ENCODE measurements around the gene MAST4.
"Not testable (repeated sequence)": the region's sequence is repeated elsewhere in the genome, so short reads cannot be mapped to it uniquely, and the experiment has no call there.

MAST4 gene

DNA sequence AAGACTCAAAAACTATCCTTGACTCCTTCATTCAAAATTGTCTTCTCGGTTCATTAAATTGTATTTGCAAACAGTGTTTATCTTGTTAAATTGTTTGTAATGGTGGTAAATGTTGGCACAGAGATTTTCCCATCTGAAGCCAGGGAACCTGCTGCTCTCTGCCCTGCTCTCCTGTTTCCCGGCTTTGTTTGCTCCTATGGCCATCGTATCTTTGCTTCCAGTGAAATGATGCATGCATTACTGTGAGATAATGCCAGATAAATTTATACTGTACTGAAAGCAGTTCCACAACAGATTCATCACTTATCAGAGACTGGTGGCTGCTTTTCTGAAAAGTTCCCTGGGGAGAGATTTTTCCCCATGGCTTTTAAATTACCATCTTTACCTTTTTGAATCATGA lies 519.1 kb downstream of the MAST4 start:
- CTCF ChIA-PET, result no interaction called here
- Mint-ChIP-seq H3K4me3 (no peak overlapping the region), H3K27me3 (no peaks in the 10 kb centered on the region), H3K9me3 (no peaks in the 10 kb centered on the region), H3K4me1 (no peaks in the 10 kb centered on the region), H3K27ac (no peak overlapping the region), H3K36me3 (peaks cover 37% of the 10 kb centered on the region)
- DNase-seq, result no peak

DNA sequence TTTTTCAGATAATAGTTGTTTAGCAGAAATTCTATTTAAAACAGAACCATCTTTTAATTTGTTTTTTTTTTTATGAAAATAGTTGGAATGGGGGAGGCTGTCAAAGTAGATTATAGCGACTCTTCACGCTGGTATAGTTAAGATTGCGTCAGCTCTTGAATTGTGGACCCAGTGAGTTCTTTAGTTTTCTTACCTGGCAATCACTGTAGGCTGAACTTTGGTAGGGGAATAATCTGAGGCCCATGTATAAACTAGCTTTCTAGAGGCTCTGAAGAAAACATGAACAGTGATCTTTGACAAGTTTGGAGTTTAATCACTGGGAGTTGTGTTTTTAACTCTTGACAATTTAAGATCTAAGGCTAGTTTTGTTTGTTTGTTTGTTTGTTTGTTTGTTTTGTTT lies 519.6 kb downstream of the MAST4 start:
- Mint-ChIP-seq H3K36me3 (peaks cover 35% of the 10 kb centered on the region), H3K27me3 (no peaks in the 10 kb centered on the region), H3K4me3 (no peak overlapping the region), H3K4me1 (no peaks in the 10 kb centered on the region), H3K9me3 (no peaks in the 10 kb centered on the region), H3K27ac (no peak overlapping the region)
- DNase-seq, result no peak
- CTCF ChIA-PET, result no interaction called here

DNA sequence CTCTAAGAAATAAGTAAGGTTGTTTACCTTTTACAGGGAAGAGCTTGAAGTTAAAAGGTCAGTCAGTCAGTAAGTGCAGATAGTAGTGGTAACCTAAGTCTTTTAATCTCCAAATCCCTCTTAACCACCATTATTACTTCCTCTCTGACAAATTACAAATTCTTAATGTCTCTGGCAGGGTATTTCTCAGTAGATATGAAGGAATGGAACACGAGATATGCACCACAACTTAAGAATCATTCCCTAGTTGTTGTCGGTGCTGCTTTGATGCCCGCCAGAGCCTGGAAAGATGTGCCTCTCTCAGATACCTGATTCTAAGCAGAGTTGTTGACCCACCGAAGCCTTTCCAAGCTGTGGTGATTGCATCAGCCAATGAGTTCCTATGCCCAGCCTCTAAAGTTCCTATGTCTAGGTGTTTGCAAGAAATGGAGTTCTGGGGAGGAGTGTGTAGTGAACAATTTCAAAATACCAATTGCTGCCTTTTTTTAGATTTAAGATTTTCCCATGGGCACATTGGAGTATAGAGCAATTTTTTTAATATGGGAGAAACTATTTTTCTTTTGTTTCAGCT lies 521.9 kb downstream of the MAST4 start:
- H3K27me3 Mint-ChIP-seq, result no peaks in the 10 kb centered on the region
- peaks cover 33% of the 10 kb centered on the region for H3K36me3 Mint-ChIP-seq
- H3K27ac Mint-ChIP-seq, result no peak overlapping the region
- H3K9me3 Mint-ChIP-seq, result no peaks in the 10 kb centered on the region
- no peak overlapping the region for H3K4me3 Mint-ChIP-seq
- no peak for DNase-seq
- CTCF ChIA-PET, result no interaction called here
- no peaks in the 10 kb centered on the region for H3K4me1 Mint-ChIP-seq

DNA sequence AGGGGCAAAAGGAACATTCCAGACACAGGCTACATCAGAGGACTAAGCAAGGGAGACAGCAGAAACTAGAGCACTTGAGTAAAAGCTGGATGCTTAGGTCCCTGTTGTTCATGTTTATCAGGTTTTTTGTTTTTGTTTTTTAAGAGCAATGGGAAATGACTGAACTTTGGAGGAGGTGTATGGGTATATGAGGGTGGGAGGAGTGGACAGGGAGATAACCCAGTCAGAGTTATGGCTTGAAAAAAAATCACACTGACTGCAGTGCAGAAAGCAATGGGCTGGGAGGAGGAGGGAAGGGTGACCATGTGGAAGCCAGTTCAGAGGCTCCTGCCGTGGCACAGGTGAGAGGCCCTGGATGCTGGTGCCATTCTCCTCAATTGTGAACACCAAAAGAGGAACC lies 522.8 kb downstream of the MAST4 start:
- peaks cover 36% of the 10 kb centered on the region for H3K36me3 Mint-ChIP-seq
- CTCF ChIA-PET, result no interaction called here
- DNase-seq, result no peak
- H3K9me3 Mint-ChIP-seq, result no peaks in the 10 kb centered on the region
- no peak overlapping the region for H3K27ac Mint-ChIP-seq
- H3K4me1 Mint-ChIP-seq, result no peaks in the 10 kb centered on the region
- H3K27me3 Mint-ChIP-seq, result no peaks in the 10 kb centered on the region
- no peak overlapping the region for H3K4me3 Mint-ChIP-seq

DNA sequence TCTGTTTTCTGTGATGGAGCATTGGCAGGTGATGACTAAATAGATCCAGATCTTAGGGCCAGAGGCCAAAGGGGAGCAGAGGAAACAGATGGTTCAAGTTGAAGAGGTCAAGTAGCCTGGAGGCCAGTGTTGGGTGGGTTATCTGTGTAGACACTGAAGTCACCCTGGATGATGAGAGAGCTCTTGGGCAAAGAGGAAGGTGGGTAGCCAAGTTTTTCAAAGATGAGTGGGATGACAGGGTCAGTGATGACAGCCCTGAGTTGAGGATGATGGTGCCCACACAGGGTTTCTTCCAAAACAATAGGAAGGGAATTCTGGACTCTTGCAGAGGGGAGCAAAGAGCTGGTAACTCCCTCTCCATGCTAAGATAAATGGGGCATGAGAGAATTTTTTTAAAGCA lies 523.8 kb downstream of the MAST4 start:
- CTCF ChIA-PET, result interaction anchor here (1.2 kb wide), 1 partner anchor 134 kb away, joined by 3 read pairs; no protein-coding TSS in a partner anchor
- Mint-ChIP-seq H3K27me3 (no peaks in the 10 kb centered on the region), H3K9me3 (no peaks in the 10 kb centered on the region), H3K4me3 (no peak overlapping the region), H3K36me3 (peaks cover 36% of the 10 kb centered on the region), H3K27ac (no peak overlapping the region), H3K4me1 (no peaks in the 10 kb centered on the region)
- DNase-seq, result no peak

DNA sequence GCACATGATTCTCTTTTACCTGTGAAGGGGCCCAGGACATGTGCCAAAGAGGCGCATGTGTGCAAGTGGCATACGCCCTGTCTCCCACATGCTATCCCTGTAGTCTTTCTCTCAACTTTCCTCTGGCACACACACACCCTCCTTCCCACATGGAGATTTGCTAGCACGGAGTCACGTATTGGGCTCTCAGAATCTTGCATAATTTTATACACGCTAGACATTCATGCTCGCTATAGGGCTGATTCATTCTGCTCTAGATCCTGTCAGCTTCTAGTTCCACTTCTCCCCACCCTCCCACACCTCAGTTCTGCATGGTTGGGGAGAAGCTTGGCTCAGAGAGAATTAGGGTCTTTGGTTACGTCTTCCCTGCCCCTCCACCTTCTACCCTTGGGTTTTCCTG lies 527.6 kb downstream of the MAST4 start:
- peaks cover 47% of the 10 kb centered on the region for H3K36me3 Mint-ChIP-seq
- no peaks in the 10 kb centered on the region for H3K9me3 Mint-ChIP-seq
- CTCF ChIA-PET, result no interaction called here

DNA sequence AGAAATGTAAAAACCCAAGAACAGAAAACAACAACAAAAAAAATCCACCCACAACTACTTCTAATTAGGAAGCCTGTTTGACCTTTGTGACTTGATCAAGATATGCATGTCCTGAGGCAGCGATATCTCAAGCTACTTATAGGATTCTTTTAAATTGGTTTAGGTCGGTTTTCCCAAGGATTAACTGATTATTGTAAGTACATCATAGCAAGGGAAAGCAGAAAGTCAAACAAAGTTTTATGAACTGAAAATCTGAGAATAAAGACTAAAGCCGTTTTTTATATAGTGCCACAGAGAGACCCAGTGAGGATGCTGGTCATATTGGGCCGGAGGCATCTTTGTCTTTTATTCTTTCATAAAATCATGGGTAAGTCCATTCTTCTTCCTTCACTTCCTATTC lies 528.4 kb downstream of the MAST4 start:
- no peak for DNase-seq
- Mint-ChIP-seq H3K9me3 (no peaks in the 10 kb centered on the region), H3K27ac (no peak overlapping the region), H3K27me3 (no peaks in the 10 kb centered on the region), H3K36me3 (peaks cover 40% of the 10 kb centered on the region), H3K4me3 (no peak overlapping the region), H3K4me1 (peaks cover 3% of the 10 kb centered on the region)
- CTCF ChIA-PET, result no interaction called here

More for the DNA sequence above, 527.6 kb downstream of the MAST4 start:
- Mint-ChIP-seq H3K27me3 (no peaks in the 10 kb centered on the region), H3K4me3 (no peak overlapping the region), H3K27ac (no peak overlapping the region), H3K4me1 (peaks cover 3% of the 10 kb centered on the region)
- DNase-seq, result no peak

DNA sequence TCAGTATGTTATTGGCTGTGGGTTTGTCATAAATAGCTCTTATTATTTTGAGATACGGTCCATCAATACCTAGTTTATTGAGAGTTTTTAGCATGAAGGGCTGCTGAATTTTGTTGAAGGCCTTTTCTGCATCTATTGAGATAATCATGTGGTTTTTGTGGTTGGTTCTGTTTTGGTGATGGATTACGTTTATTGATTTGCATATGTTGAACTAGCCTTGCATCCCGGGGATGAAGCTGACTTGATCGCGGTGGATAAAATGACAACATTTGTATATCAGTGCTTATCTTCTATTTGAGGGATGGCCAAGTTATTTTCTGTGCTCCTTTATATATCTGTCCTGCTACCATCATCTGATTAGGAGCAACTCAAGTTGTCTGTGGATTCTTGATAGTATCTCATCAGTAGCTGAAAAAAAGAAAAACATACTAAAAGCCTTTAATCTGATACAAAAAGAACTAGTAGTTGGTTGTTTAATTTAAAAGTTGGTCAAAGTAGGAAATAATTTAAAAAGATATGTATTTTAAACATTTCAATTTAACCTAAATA lies 531.2 kb downstream of the MAST4 start:
- H3K4me3 Mint-ChIP-seq, DNase-seq, H3K4me1 Mint-ChIP-seq, H3K27ac Mint-ChIP-seq, H3K27me3 Mint-ChIP-seq, CTCF ChIA-PET, H3K9me3 Mint-ChIP-seq: not testable (repeated sequence)
- H3K36me3 Mint-ChIP-seq, result peaks cover 40% of the 10 kb centered on the region

DNA sequence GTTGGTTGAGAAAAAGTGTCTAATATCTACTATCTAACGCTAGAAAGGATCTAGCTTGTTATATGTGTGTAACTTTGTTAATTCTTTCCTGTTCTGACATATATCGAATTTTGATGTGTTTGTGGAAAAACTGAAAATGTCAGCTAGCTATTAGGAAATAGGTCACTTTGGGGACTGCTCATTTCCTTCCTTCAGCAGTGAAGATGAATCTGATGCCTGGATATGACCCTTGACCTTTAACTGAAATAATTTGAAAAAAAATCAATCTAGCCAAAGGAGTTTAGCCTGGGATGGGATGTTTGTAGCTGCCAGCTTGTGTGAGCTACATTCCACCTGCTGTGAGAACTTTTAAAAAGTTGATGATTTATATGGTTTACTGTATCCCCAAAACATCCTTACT lies 533.6 kb downstream of the MAST4 start:
- no peak for DNase-seq
- Mint-ChIP-seq H3K36me3 (peaks cover 46% of the 10 kb centered on the region), H3K27me3 (no peaks in the 10 kb centered on the region), H3K27ac (no peak overlapping the region), H3K4me1 (peaks cover 3% of the 10 kb centered on the region), H3K4me3 (no peak overlapping the region), H3K9me3 (no peaks in the 10 kb centered on the region)
- CTCF ChIA-PET, result no interaction called here

DNA sequence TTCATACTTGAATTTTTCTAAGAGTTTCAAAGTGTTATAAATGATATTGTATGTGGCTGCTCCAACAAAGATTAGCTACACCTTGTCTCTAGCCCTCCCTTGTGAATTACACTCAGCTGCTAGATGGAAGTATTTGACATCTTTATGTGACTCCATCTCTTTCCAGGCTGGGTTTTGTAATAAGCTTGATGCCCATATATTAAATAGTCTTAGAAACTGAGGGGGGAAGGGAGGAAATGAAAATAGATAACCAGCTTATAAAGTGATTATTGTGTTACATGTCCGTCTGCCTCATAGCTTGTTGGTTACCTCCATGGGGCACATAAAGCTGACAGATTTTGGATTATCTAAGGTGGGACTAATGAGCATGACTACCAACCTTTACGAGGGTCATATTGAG lies 537.0 kb downstream of the MAST4 start:
- Mint-ChIP-seq H3K4me3 (no peak overlapping the region), H3K36me3 (peaks cover 36% of the 10 kb centered on the region), H3K27me3 (no peaks in the 10 kb centered on the region), H3K27ac (peak overlapping the region; percentile 37), H3K4me1 (no peaks in the 10 kb centered on the region), H3K9me3 (no peaks in the 10 kb centered on the region)
- no peak for DNase-seq
- CTCF ChIA-PET, result interaction anchor here (1.5 kb wide), 1 partner anchor 14 kb away, joined by 3 read pairs; no protein-coding TSS in a partner anchor

DNA sequence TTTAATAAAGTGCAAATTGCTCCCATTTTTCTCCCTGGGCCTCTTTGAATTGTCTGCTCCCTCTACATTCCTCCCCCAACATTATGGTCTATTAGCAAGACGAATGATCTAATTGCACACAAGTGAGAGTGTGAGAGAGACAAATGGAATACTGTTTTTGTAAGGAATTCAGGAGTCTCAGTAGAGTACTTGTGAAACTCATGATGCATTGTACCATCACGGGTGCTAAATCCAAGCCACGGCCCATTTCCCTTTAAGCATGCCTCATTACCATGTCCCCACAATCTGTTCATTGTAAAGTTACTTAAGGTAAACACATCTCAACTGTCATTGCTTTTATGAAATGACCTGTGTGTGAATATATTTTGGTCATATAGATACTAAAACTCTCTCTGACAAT lies 537.6 kb downstream of the MAST4 start:
- Mint-ChIP-seq H3K27ac (no peak overlapping the region), H3K27me3 (no peaks in the 10 kb centered on the region), H3K9me3 (no peaks in the 10 kb centered on the region), H3K4me1 (no peaks in the 10 kb centered on the region), H3K4me3 (no peak overlapping the region), H3K36me3 (peaks cover 33% of the 10 kb centered on the region)
- CTCF ChIA-PET, result no interaction called here
- no peak for DNase-seq

DNA sequence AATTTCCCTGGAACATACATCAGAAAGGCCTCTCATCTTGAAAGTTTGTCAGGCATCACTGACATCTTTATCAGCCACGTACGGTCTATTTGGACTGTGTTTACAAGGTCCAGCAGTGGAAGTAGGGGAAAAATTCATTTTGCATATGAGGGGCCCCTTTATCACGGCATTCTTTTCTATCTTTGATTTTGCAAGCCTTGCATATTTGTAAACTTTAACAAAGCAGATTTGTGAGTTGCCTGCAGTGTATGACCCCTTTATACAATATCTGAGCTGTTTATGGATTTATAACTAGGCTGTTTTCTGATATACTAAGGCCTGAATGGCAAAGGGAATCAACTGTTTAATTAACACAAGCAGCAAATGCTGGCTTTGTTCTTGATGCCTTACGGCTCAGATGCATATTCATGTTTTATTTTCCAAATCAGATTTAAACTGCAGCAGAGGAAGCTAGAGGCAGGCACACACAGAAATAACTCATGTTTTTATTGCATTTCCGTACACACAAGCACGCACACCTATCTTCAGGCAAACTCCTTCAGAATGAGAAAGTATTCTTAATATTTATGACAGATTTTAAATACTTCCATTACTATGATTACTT lies 539.3 kb downstream of the MAST4 start:
- no peaks in the 10 kb centered on the region for H3K4me1 Mint-ChIP-seq
- CTCF ChIA-PET, result no interaction called here
- no peak for DNase-seq
- no peak overlapping the region for H3K4me3 Mint-ChIP-seq
- peaks cover 29% of the 10 kb centered on the region for H3K36me3 Mint-ChIP-seq
- no peaks in the 10 kb centered on the region for H3K27me3 Mint-ChIP-seq
- no peaks in the 10 kb centered on the region for H3K9me3 Mint-ChIP-seq
- H3K27ac Mint-ChIP-seq, result no peak overlapping the region

DNA sequence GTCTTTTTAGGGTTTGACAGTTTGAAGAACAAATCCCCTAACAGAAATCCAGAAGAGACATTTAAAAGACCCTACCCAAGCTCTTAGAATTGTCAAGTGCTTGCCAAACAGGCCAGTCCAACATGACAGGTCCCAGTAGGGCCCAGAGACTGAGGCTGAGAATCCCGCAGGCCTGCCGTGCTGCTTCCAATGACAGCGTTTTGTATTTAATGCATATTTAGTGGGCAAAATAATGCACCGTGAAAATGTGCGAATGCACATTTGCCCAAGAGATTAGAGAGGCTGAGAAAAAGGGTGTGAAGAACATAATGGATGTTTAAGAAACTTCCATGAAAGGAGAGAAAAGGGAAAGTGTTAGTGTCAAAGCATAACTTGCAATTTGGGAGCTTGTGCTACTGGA lies 542.8 kb downstream of the MAST4 start:
- H3K36me3 Mint-ChIP-seq, result peaks cover 37% of the 10 kb centered on the region
- H3K4me3 Mint-ChIP-seq, result no peak overlapping the region
- H3K27ac Mint-ChIP-seq, result no peak overlapping the region
- no peaks in the 10 kb centered on the region for H3K9me3 Mint-ChIP-seq
- CTCF ChIA-PET, result interaction anchor here (0.8 kb wide), 1 partner anchor 104 kb away, joined by 3 read pairs; no protein-coding TSS in a partner anchor
- H3K4me1 Mint-ChIP-seq, result no peaks in the 10 kb centered on the region
- DNase-seq, result no peak
- no peaks in the 10 kb centered on the region for H3K27me3 Mint-ChIP-seq

DNA sequence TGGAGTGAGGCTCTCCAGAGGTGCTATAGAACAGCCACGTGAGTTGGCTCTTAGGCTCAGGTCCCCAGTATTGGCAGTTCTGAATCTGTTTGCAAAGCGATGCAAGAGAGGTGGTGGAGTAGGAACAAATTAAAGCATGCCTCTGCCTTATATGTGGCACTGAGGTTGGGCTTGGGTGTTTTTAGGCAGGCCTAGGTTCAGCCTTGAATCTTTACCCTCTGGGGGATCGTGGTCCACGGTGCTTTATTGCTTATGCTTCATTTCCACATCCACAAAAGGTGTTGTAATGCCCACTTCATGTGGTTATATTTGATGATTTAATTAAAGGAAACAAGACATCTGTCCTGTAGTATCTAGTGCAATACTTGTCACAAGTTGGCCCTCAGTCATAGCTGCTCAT lies 544.2 kb downstream of the MAST4 start:
- Mint-ChIP-seq H3K36me3 (peaks cover 43% of the 10 kb centered on the region), H3K4me1 (no peaks in the 10 kb centered on the region), H3K27ac (no peak overlapping the region), H3K4me3 (no peak overlapping the region), H3K27me3 (no peaks in the 10 kb centered on the region), H3K9me3 (no peaks in the 10 kb centered on the region)
- CTCF ChIA-PET, result interaction anchor here (0.6 kb wide), 1 partner anchor 276 kb away, joined by 3 read pairs; no protein-coding TSS in a partner anchor
- no peak for DNase-seq

DNA sequence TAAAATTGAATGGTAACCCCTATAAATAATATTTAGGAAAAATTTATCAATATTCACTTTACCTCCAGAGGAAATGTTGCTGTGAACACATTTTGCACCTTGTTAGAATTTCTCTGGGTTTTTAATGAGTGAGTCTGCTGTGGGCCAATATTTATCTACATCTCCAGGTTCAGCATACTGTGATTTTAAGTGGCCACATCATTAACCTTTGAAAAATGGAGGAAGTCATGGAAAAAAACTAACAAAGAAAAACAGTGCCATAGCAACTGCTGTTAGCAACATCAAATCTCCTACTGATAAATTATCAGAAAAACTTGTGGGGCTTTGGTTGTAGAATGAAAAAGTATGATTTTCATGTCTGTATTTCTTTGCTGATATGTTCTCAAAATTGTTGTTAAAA lies 545.5 kb downstream of the MAST4 start:
- DNase-seq, result no peak
- Mint-ChIP-seq H3K4me1 (no peaks in the 10 kb centered on the region), H3K36me3 (peaks cover 45% of the 10 kb centered on the region), H3K9me3 (no peaks in the 10 kb centered on the region), H3K27me3 (no peaks in the 10 kb centered on the region), H3K4me3 (no peak overlapping the region), H3K27ac (no peak overlapping the region)
- CTCF ChIA-PET, result no interaction called here

Measured in activated naive CD4-positive, alpha-beta T cell treated with anti-CD3 and anti-CD28 coated beads, Interleukin-2, amount 10 ng/mL, durations not matched to agents 7 days and 5 days (primary cell).